Activated CD4-positive, alpha-beta T cell treated with anti-CD3 and anti-CD28 coated beads, Interleukin-2, amount 10 ng/mL, durations not matched to agents 7 days and 5 days (primary cell): ENCODE measurements around the gene RNF112. TPM values are rescaled to one million over a fixed set of nuclear protein-coding genes. Genes with fewer than 3 reads are reported as not detected.
A peak's percentile ranks its signal among the peaks of the same experiment; 100 is the strongest.

Experiments used
- CTCF ChIA-PET: fragments of 350-600 bp; sonication (Branson Sonifier 250); formaldehyde crosslinking; loops from one replicate; lab custom pipeline; 2021; ENCODE audit warnings: antibody characterized with exemption; lab: Charles Lee
- POLR2A ChIA-PET: fragments of 350-600 bp; sonication (Branson Sonifier 250); formaldehyde crosslinking; loops from one replicate; lab custom pipeline; 2021; ENCODE audit warnings: antibody characterized with exemption; lab: Charles Lee
- DNase-seq: peaks from one replicate; pipeline ENCODE4 v3.0.0-alpha.2; 2020
- H3K27ac Mint-ChIP-seq: one replicate; pipeline ENCODE4 v1.8.0; 2021; ENCODE audit warnings: mild to moderate bottlenecking, moderate library complexity, mixed read lengths
- H3K27me3 Mint-ChIP-seq: one replicate; pipeline ENCODE4 v1.8.0; 2021; ENCODE audit warnings: mixed read lengths
- H3K36me3 Mint-ChIP-seq: one replicate; pipeline ENCODE4 v1.8.0; 2021; ENCODE audit warnings: low read depth, mixed read lengths
- H3K4me1 Mint-ChIP-seq: one replicate; pipeline ENCODE4 v1.8.0; 2021; ENCODE audit warnings: mixed read lengths
- H3K4me3 Mint-ChIP-seq: one replicate; pipeline ENCODE4 v1.8.0; 2021; ENCODE audit warnings: mild to moderate bottlenecking, moderate library complexity, mixed read lengths
- H3K9me3 Mint-ChIP-seq: one replicate; pipeline ENCODE4 v1.8.0; 2021; ENCODE audit warnings: mixed read lengths
- total RNA-seq, 2 experiments: library from RNA; stranded (reverse); gene quantifications; one replicate each; pipeline ENCODE4 v1.2.3, GENCODE V29; 2021

Gene RNF112
- total RNA-seq, 2 experiments from 2014 or later, result 0.58 to 0.67 TPM

- Mint-ChIP-seq H3K27me3 (no peaks in the 10 kb centered on the region), H3K4me3 (no peak overlapping the region), H3K9me3 (no peaks in the 10 kb centered on the region), H3K27ac (peak overlapping the region; percentile 89), H3K4me1 (peaks cover 23% of the 10 kb centered on the region), H3K36me3 (no peaks in the 10 kb centered on the region)
- DNase-seq, result no peak
- POLR2A ChIA-PET, result no interaction called here
- CTCF ChIA-PET, result interaction anchor here (0.7 kb wide), 1 partner anchor 98 kb away, joined by 5 read pairs; no protein-coding TSS in a partner anchor
Measured at GRCh38 chr17:19464031-19465026, 53.3 kb downstream of the RNF112 start.

Other genes with a start within 250 kb of the RNF112 start
- 1 to 10 TPM; 1.8 to 2.1 TPM for gene EPN2, start 173.9 kb upstream of the RNF112 start, total RNA-seq
- 1 to 10 TPM; 1.3 to 1.6 TPM for gene B9D1, start 48.5 kb upstream of the RNF112 start, total RNA-seq
- gene MAPK7, start 32.7 kb upstream of the RNF112 start, total RNA-seq, result 10 to 100 TPM; 37.6 to 46.5 TPM
- gene MFAP4, start 24.0 kb upstream of the RNF112 start, total RNA-seq, result not detected
- not detected for gene SLC47A1, start 122.6 kb downstream of the RNF112 start, total RNA-seq
- gene ALDH3A2, start 237.5 kb downstream of the RNF112 start, total RNA-seq, result 10 to 100 TPM; 21.3 to 25.8 TPM